Activated B cell treated with CpG ODN at 0.5 μM for 24 hours (primary cell): Measurements from ENCODE around the gene HELZ. TPM values are rescaled to one million over a fixed set of nuclear protein-coding genes. Genes with fewer than 3 reads are reported as not detected.
"Not testable (repeated sequence)": the region's sequence is repeated elsewhere in the genome, so short reads cannot be mapped to it uniquely, and the experiment has no call there.

ENCODE experiments used
- ATAC-seq: fragments of 200-7000 bp; cut with Tn5 transposase; one replicate; pipeline ENCODE4 v1.10.0; 2021; ENCODE audit warnings: low read depth, mild to moderate bottlenecking, moderate library complexity
- CTCF ChIA-PET: fragments of 350-600 bp; sonication (Branson Sonifier 250); formaldehyde crosslinking; loops from one replicate; lab custom pipeline; 2021; ENCODE audit warnings: antibody characterized with exemption; lab: Charles Lee
- POLR2A ChIA-PET: fragments of 350-600 bp; sonication (Branson Sonifier 250); formaldehyde crosslinking; loops from one replicate; lab custom pipeline; 2021; ENCODE audit warnings: antibody characterized with exemption; lab: Charles Lee
- DNase-seq: peaks from one replicate; pipeline ENCODE4 v3.0.0; 2022
- H3K27ac Mint-ChIP-seq: one replicate; pipeline ENCODE4 v1.8.0; 2020; ENCODE audit warnings: mixed read lengths
- H3K27me3 Mint-ChIP-seq: one replicate; pipeline ENCODE4 v1.8.0; 2021; ENCODE audit warnings: mixed read lengths
- H3K36me3 Mint-ChIP-seq: one replicate; pipeline ENCODE4 v1.8.0; 2021; ENCODE audit warnings: low read depth, mixed read lengths
- H3K4me1 Mint-ChIP-seq: one replicate; pipeline ENCODE4 v1.8.0; 2021; ENCODE audit warnings: mixed read lengths
- H3K4me3 Mint-ChIP-seq: one replicate; pipeline ENCODE4 v1.8.0; 2020; ENCODE audit warnings: mild to moderate bottlenecking, mixed read lengths
- H3K9me3 Mint-ChIP-seq: one replicate; pipeline ENCODE4 v1.8.0; 2020; ENCODE audit warnings: mixed read lengths
- CTCF ChIP-seq: fragments of 200-600 bp; IDR thresholded peaks from one replicate; pipeline ENCODE4 v1.8.0; 2022; ENCODE audit warnings: antibody characterized with exemption, mild to moderate bottlenecking
- intact Hi-C: fragments of 100-400 bp; cut with micrococcal nuclease; formaldehyde crosslinking; loops from one replicate; pipeline ENCODE4 v1.15.1; 2024
- total RNA-seq: library from RNA; stranded (reverse); gene quantifications from 2 replicates; pipeline ENCODE4 v1.2.3, GENCODE V29; 2022

The HELZ gene
- total RNA-seq, 1 donor from 2014 or later = 69.7 TPM

GRCh38 chr17:67127925-67128324, 117.1 kb downstream of the HELZ start:
- DNase-seq = no peak
- intact Hi-C loops = no loop called here
- no peak overlapping the region for H3K4me3 Mint-ChIP-seq
- H3K4me1 Mint-ChIP-seq = peaks cover 3% of the 10 kb centered on the region
- ATAC-seq = no peak
- no peak overlapping the region for H3K27ac Mint-ChIP-seq
- no peaks in the 10 kb centered on the region for H3K9me3 Mint-ChIP-seq
- TF ChIP-seq CTCF = no peak
- H3K27me3 Mint-ChIP-seq = no peaks in the 10 kb centered on the region
- POLR2A ChIA-PET = no interaction called here
- CTCF ChIA-PET = no interaction called here
- H3K36me3 Mint-ChIP-seq = peaks cover 48% of the 10 kb centered on the region

- intact Hi-C loops = no loop called here
- H3K27ac Mint-ChIP-seq = no peak overlapping the region
- POLR2A ChIA-PET = no interaction called here
- no peaks in the 10 kb centered on the region for H3K9me3 Mint-ChIP-seq
- H3K4me1 Mint-ChIP-seq = peaks cover 3% of the 10 kb centered on the region
- ATAC-seq (no peak), DNase-seq (no peak)
- H3K36me3 Mint-ChIP-seq = peaks cover 51% of the 10 kb centered on the region
- no peaks in the 10 kb centered on the region for H3K27me3 Mint-ChIP-seq
- CTCF ChIA-PET = no interaction called here
- H3K4me3 Mint-ChIP-seq = no peak overlapping the region
- TF ChIP-seq CTCF = no peak
Observed at GRCh38 chr17:67126983-67127382, 118.0 kb downstream of the HELZ start.

GRCh38 chr17:67126543-67126942, 118.5 kb downstream of the HELZ start:
- POLR2A ChIA-PET, H3K27ac Mint-ChIP-seq, H3K4me3 Mint-ChIP-seq, H3K27me3 Mint-ChIP-seq, H3K4me1 Mint-ChIP-seq, ATAC-seq, CTCF ChIA-PET, H3K9me3 Mint-ChIP-seq, intact Hi-C loops, DNase-seq: not testable (repeated sequence)
- H3K36me3 Mint-ChIP-seq = peaks cover 49% of the 10 kb centered on the region

GRCh38 chr17:67125924-67126323, 119.1 kb downstream of the HELZ start:
- POLR2A ChIA-PET = no interaction called here
- TF ChIP-seq CTCF = no peak
- H3K4me1 Mint-ChIP-seq = peaks cover 3% of the 10 kb centered on the region
- ATAC-seq (no peak), DNase-seq (no peak)
- H3K4me3 Mint-ChIP-seq = no peak overlapping the region
- intact Hi-C loops = no loop called here
- peaks cover 50% of the 10 kb centered on the region for H3K36me3 Mint-ChIP-seq
- H3K27ac Mint-ChIP-seq = peak overlapping the region; percentile 30
- H3K9me3 Mint-ChIP-seq = no peaks in the 10 kb centered on the region
- CTCF ChIA-PET = no interaction called here
- no peaks in the 10 kb centered on the region for H3K27me3 Mint-ChIP-seq

- Mint-ChIP-seq H3K9me3 (no peaks in the 10 kb centered on the region), H3K4me1 (peaks cover 3% of the 10 kb centered on the region), H3K27ac (no peak overlapping the region), H3K27me3 (no peaks in the 10 kb centered on the region), H3K4me3 (no peak overlapping the region), H3K36me3 (peaks cover 55% of the 10 kb centered on the region)
- intact Hi-C loops = no loop called here
- DNase-seq = no peak
- TF ChIP-seq CTCF = no peak
- ATAC-seq = no peak
- CTCF ChIA-PET = no interaction called here
- POLR2A ChIA-PET = no interaction called here
Observed at GRCh38 chr17:67125417-67125816, 119.6 kb downstream of the HELZ start.

GRCh38 chr17:67124450-67125148, 120.4 kb downstream of the HELZ start:
- POLR2A ChIA-PET = no interaction called here
- CTCF ChIA-PET = no interaction called here
- H3K4me1 Mint-ChIP-seq = peaks cover 3% of the 10 kb centered on the region
- intact Hi-C loops = no loop called here
- H3K27ac Mint-ChIP-seq = no peak overlapping the region
- no peak overlapping the region for H3K4me3 Mint-ChIP-seq
- no peak for ATAC-seq
- H3K27me3 Mint-ChIP-seq = no peaks in the 10 kb centered on the region
- no peaks in the 10 kb centered on the region for H3K9me3 Mint-ChIP-seq
- no peak for TF ChIP-seq CTCF
- no peak for DNase-seq
- peaks cover 56% of the 10 kb centered on the region for H3K36me3 Mint-ChIP-seq
